DND-41 (cell line): ENCODE measurements around the gene CNOT2.

ENCODE experiments used
- ATAC-seq: fragments of 200-7000 bp; cut with Tn5 transposase; 3 replicates; pipeline ENCODE4 v1.9.1; 2021; ENCODE audit warnings: low read depth; ENCODE audit not compliant: insufficient read depth
- DNase-seq: peaks from one replicate; pipeline ENCODE4 v3.0.0-alpha.2; 2020
- H2AFZ ChIP-seq: 2 replicates; pipeline ENCODE4 v1.6.0; 2012; ENCODE audit warnings: low read depth, low read length
- H3K27ac ChIP-seq: 2 replicates; pipeline ENCODE4 v1.5.1; 2012; ENCODE audit warnings: low read length, inconsistent platforms
- H3K27me3 ChIP-seq: fragments of 200-600 bp; sonication (generic); 2 replicates; pipeline ENCODE4 v1.6.0; 2012; ENCODE audit warnings: low read length, mild to moderate bottlenecking, inconsistent platforms; ENCODE audit not compliant: insufficient read depth, poor library complexity
- H3K36me3 ChIP-seq: 2 replicates; pipeline ENCODE4 v1.5.1; 2012; ENCODE audit warnings: low read length, inconsistent platforms; ENCODE audit not compliant: insufficient read depth
- H3K4me1 ChIP-seq: 2 replicates; pipeline ENCODE4 v1.5.1; 2012; ENCODE audit warnings: mild to moderate bottlenecking, low read length; ENCODE audit not compliant: insufficient read depth
- H3K4me2 ChIP-seq: 2 replicates; pipeline ENCODE4 v1.6.0; 2012; ENCODE audit warnings: mild to moderate bottlenecking, moderate library complexity, low read length, inconsistent platforms; ENCODE audit not compliant: insufficient read depth
- H3K4me3 ChIP-seq, 2 experiments: fragments of 200-600 bp in 1 of 2; shearing (Covaris generic) in 1 of 2; 2 replicates each; pipeline ENCODE4 v1.5.1; 2012 to 2016; ENCODE audit warnings: inconsistent platforms in 2 of 2, low read length in 2 of 2, mild to moderate bottlenecking in 2 of 2, low read depth in 1 of 2, moderate library complexity in 1 of 2
- H3K79me2 ChIP-seq: 2 replicates; pipeline ENCODE4 v1.6.0; 2012; ENCODE audit warnings: low read length, inconsistent platforms; ENCODE audit not compliant: insufficient read depth
- H3K9ac ChIP-seq: 2 replicates; pipeline ENCODE4 v1.6.0; 2012; ENCODE audit warnings: low read depth, mild to moderate bottlenecking, inconsistent platforms, low read length, moderate library complexity
- H3K9me3 ChIP-seq: 2 replicates; pipeline ENCODE4 v1.5.1; 2012; ENCODE audit warnings: low read length, moderate library complexity, mild to moderate bottlenecking, inconsistent platforms; ENCODE audit not compliant: insufficient read depth, severe bottlenecking
- H4K20me1 ChIP-seq: 2 replicates; pipeline ENCODE4 v1.6.0; 2012; ENCODE audit warnings: low read length; ENCODE audit not compliant: insufficient read depth
- EZH2 ChIP-seq: IDR thresholded peaks from 3 replicates; pipeline ENCODE4 v1.6.1; 2012; ENCODE audit warnings: borderline replicate concordance, low read depth, mild to moderate bottlenecking, moderate library complexity, low read length, inconsistent platforms; ENCODE audit not compliant: severe bottlenecking
- TF ChIP-seq, protein P1 (sequence below): IDR thresholded peaks from 2 replicates; pipeline ENCODE4 v1.5.1; 2012; ENCODE audit warnings: borderline replicate concordance, low read length, moderate library complexity, mild to moderate bottlenecking; ENCODE audit not compliant: poor library complexity, severe bottlenecking; ENCODE audit errors: extremely low read depth

The CNOT2 gene

DNA sequence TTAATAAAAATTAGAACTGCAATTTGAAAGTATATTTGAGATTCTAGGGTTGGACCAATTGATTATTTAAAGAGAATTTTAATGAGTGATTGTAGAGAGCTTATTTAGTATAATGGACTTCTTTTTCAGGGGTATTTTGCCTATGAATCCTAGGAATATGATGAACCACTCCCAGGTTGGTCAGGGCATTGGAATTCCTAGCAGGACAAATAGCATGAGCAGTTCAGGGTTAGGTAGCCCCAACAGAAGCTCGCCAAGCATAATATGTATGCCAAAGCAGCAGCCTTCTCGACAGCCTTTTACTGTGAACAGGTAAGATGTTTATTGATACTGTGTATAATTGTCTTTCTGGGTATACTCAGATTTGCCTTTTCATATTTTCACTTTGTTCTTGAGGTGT, 86.9 kb downstream of the CNOT2 start:
- H4K20me1 ChIP-seq = peaks cover 4% of the 10 kb centered on the region; the same call in 1 of the 2 replicates
- H3K4me1 ChIP-seq = no peaks in the 10 kb centered on the region
- ATAC-seq = no peak
- TF ChIP-seq, protein P1, sequence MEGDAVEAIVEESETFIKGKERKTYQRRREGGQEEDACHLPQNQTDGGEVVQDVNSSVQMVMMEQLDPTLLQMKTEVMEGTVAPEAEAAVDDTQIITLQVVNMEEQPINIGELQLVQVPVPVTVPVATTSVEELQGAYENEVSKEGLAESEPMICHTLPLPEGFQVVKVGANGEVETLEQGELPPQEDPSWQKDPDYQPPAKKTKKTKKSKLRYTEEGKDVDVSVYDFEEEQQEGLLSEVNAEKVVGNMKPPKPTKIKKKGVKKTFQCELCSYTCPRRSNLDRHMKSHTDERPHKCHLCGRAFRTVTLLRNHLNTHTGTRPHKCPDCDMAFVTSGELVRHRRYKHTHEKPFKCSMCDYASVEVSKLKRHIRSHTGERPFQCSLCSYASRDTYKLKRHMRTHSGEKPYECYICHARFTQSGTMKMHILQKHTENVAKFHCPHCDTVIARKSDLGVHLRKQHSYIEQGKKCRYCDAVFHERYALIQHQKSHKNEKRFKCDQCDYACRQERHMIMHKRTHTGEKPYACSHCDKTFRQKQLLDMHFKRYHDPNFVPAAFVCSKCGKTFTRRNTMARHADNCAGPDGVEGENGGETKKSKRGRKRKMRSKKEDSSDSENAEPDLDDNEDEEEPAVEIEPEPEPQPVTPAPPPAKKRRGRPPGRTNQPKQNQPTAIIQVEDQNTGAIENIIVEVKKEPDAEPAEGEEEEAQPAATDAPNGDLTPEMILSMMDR = no peak
- no peak for TF ChIP-seq EZH2
- no peak overlapping the region for H3K9ac ChIP-seq
- peaks cover 28% of the 10 kb centered on the region for H3K36me3 ChIP-seq
- DNase-seq = no peak
- no peak overlapping the region for H3K27ac ChIP-seq
- peaks cover 41% of the 10 kb centered on the region for H3K79me2 ChIP-seq
- no peak overlapping the region for H3K4me2 ChIP-seq
- no peaks in the 10 kb centered on the region for H3K9me3 ChIP-seq
- no peak overlapping the region for H3K4me3 ChIP-seq
- no peaks in the 10 kb centered on the region for H3K27me3 ChIP-seq
- H2AFZ ChIP-seq = no peak overlapping the region

GRCh38 chr12:70332236-70332635, 89.0 kb downstream of the CNOT2 start:
- Histone ChIP-seq H2AFZ (no peak overlapping the region), H3K27ac (no peak overlapping the region), H3K9me3 (no peaks in the 10 kb centered on the region), H4K20me1 (peaks cover 4% of the 10 kb centered on the region; the same call in 1 of the 2 replicates), H3K27me3 (no peaks in the 10 kb centered on the region), H3K4me1 (no peaks in the 10 kb centered on the region), H3K36me3 (peaks cover 45% of the 10 kb centered on the region), H3K79me2 (peaks cover 33% of the 10 kb centered on the region; the same call in 1 of the 2 replicates), H3K9ac (no peak overlapping the region), H3K4me2 (no peak overlapping the region), H3K4me3 (no peak overlapping the region)
- ATAC-seq = no peak
- no peak for TF ChIP-seq EZH2
- TF ChIP-seq, protein P1 = no peak
- no peak for DNase-seq

- H3K27ac ChIP-seq = no peak overlapping the region
- no peak overlapping the region for H2AFZ ChIP-seq
- H3K79me2 ChIP-seq = peaks cover 20% of the 10 kb centered on the region; the same call in 1 of the 2 replicates
- no peak overlapping the region for H3K9ac ChIP-seq
- no peak overlapping the region for H3K4me3 ChIP-seq
- DNase-seq = no peak
- H3K4me2 ChIP-seq = no peak overlapping the region
- no peaks in the 10 kb centered on the region for H3K4me1 ChIP-seq
- no peak for TF ChIP-seq EZH2
- TF ChIP-seq, protein P1 = no peak
- no peaks in the 10 kb centered on the region; the same call in 1 of the 2 replicates for H4K20me1 ChIP-seq
- H3K36me3 ChIP-seq = peaks cover 57% of the 10 kb centered on the region
- no peak for ATAC-seq
- no peaks in the 10 kb centered on the region for H3K27me3 ChIP-seq
- H3K9me3 ChIP-seq = no peaks in the 10 kb centered on the region
These were observed 91.5 kb downstream of the CNOT2 start for GRCh38 chr12:70334742-70335141.

GRCh38 chr12:70338531-70338930, 95.3 kb downstream of the CNOT2 start:
- no peaks in the 10 kb centered on the region for H4K20me1 ChIP-seq
- H3K9ac ChIP-seq = no peak overlapping the region
- no peaks in the 10 kb centered on the region for H3K27me3 ChIP-seq
- TF ChIP-seq, protein P1 = no peak
- no peak for TF ChIP-seq EZH2
- no peak overlapping the region for H3K27ac ChIP-seq
- no peak overlapping the region for H2AFZ ChIP-seq
- H3K79me2 ChIP-seq = peaks cover 2% of the 10 kb centered on the region; the same call in 1 of the 2 replicates
- ATAC-seq (no peak), DNase-seq (no peak)
- H3K9me3 ChIP-seq = no peaks in the 10 kb centered on the region
- no peak overlapping the region for H3K4me3 ChIP-seq
- no peaks in the 10 kb centered on the region for H3K4me1 ChIP-seq
- H3K36me3 ChIP-seq = peaks cover 82% of the 10 kb centered on the region
- no peak overlapping the region for H3K4me2 ChIP-seq
